Muscle of leg (tissue), 11 donors: ENCODE results near the gene TMEM54. TPM values are rescaled to one million over a fixed set of nuclear protein-coding genes. Genes with fewer than 3 reads are reported as not detected.
A peak's percentile ranks its signal among the peaks of the same experiment; 100 is the strongest.

Experiments used
- DNase-seq: peaks from one replicate; pipeline ENCODE4 v3.0.0; 2013
- H3K27ac ChIP-seq: one replicate; pipeline ENCODE4 v1.5.1; 2013; ENCODE audit warnings: mild to moderate bottlenecking, low read length, control low read depth
- H3K27me3 ChIP-seq: one replicate; pipeline ENCODE4 v1.6.1; 2013; ENCODE audit warnings: low read length; ENCODE audit not compliant: control insufficient read depth, insufficient read depth
- H3K36me3 ChIP-seq: one replicate; pipeline ENCODE4 v1.6.1; 2013; ENCODE audit warnings: low read length; ENCODE audit not compliant: control insufficient read depth, insufficient read depth
- H3K4me1 ChIP-seq: one replicate; pipeline ENCODE4 v1.6.1; 2013; ENCODE audit warnings: low read length; ENCODE audit not compliant: control insufficient read depth, insufficient read depth
- H3K4me3 ChIP-seq: one replicate; pipeline ENCODE4 v1.5.1; 2013; ENCODE audit warnings: low read length, control low read depth
- H3K9me3 ChIP-seq: replicated peaks from 2 replicates; pipeline ENCODE4 v1.6.1; 2013; ENCODE audit warnings: low read depth, low read length; ENCODE audit not compliant: control insufficient read depth
- WGBS: methylation state at CpG from one replicate; pipeline ENCODE4 v1.1.5; 2013; ENCODE audit warnings: missing lambda C conversion rate; ENCODE audit not compliant: insufficient coverage; 5-methylcytosine and 5-hydroxymethylcytosine counted together
- polyA plus RNA-seq, 8 donors: library from polyadenylated mRNA; unstranded; fragments of 120-200 nt; gene quantifications; one replicate each; pipeline versions ENCODE4 v1.2.1 to v1.2.3, GENCODE V29; 2013; ENCODE audit warnings: inconsistent platforms in 1 of 8, low replicate concordance in 1 of 8; ENCODE audit not compliant: insufficient read length in 8 of 8, insufficient read depth in 1 of 8
- total RNA-seq: library from RNA; stranded (reverse); fragments of 120-200 nt; gene quantifications from one replicate; pipeline ENCODE4 v1.2.4, GENCODE V29; 2013

The TMEM54 gene
- total and polyA plus RNA-seq, 9 donors, result 4.7 to 12.2 (median 6.1) TPM

- H3K9me3 ChIP-seq, result no peaks in the 10 kb centered on the region
- DNase-seq, result peak; percentile 94
- peak overlapping the region; percentile 92 for H3K27ac ChIP-seq
- 8% methylated on average over 4 of the region's 13 CpGs for WGBS
- peaks cover 29% of the 10 kb centered on the region for H3K36me3 ChIP-seq
- H3K4me1 ChIP-seq, result peaks cover 42% of the 10 kb centered on the region
- peak overlapping the region; percentile 73 for H3K4me3 ChIP-seq
- H3K27me3 ChIP-seq, result peaks cover 5% of the 10 kb centered on the region
Observed at GRCh38 chr1:32871364-32872191, 29.6 kb downstream of the TMEM54 start.

DNA sequence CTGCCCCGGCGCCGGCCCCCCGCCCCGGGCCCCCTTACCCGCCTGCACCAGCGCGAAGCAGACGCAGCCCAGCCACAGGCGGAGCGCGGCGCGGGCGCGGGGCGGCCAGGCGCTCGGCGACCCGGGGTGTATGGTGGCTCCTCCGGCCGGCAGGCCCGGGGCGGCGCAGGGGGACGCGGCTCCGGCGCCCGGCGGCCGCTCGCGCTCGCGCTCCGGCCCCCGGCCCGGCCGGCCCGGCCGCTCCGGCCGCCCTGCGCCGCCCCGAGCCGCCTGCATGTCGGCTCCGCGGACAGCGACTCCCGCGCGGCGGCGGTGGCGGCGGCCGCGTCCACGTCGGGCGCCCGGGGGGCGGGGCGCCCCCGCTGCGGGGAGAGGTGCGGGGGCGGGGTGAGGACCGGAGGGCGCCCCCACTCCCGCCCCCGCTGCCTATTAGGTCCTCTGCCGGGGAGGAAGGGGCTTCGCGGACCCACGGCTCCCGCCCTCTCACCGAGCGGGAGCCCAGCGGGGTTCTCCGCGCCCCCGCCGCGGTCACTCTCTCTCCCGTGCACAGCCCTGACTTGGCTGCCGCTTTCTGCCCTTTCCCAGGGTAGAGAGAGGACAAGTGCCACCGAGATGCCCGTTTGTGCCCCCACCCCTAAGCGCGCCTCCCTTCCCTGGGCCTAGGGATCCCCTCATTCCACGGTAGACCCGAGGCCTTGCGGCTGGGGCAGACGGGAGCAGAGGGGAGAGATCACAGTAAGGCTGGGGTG lies 30.4 kb downstream of the TMEM54 start, which contains the start of gene FNDC5:
Gene FNDC5 (minus strand): TSS at position 298 of the 749 bp plus-strand sequence.
- Histone ChIP-seq H3K9me3 (no peaks in the 10 kb centered on the region), H3K27me3 (peaks cover 5% of the 10 kb centered on the region), H3K36me3 (peaks cover 34% of the 10 kb centered on the region), H3K27ac (peak within 1 kb of the TSS; percentile 92), H3K4me3 (peak within 1 kb of the TSS; percentile 73), H3K4me1 (peaks cover 37% of the 10 kb centered on the region)
- WGBS, result under 1% methylated on average over 90 of the region's 99 CpGs
- DNase-seq, result peak; percentile 79

DNA sequence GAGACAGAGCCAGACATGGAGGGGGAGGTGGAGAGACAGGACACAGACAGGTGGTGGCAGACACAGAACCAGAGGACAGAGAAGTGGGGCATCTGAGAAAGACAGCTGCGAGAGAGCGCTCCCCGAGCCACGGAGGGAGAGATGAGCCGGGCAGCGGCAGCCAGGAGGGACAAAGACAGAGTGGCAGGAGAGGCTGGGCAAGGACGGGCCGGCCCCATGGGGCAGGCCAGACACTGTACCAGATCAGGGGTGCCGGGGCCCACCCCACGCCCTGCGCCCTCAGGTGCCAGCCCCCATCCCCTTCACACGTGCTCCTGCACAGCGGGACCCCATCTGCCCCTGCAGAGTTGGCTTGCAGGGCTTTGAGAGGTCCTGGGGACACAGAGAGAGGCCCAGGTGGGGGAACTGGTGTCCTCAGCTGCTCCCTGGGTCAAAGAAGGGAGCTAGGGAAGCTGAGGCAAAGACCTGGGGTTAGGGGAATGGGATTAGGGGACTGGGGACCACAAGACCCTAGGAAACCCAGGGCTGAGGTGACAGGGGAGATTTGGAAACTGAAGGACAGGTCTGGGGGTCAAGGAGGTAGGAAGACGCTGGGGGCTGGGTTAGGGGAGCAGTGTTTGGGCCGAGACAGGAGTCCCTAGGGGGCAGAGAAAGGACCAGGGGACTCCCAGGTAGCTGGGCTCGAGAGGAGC lies 31.1 kb downstream of the TMEM54 start:
- peak overlapping the region; percentile 59 for H3K4me3 ChIP-seq
- H3K4me1 ChIP-seq, result peaks cover 37% of the 10 kb centered on the region

DNA sequence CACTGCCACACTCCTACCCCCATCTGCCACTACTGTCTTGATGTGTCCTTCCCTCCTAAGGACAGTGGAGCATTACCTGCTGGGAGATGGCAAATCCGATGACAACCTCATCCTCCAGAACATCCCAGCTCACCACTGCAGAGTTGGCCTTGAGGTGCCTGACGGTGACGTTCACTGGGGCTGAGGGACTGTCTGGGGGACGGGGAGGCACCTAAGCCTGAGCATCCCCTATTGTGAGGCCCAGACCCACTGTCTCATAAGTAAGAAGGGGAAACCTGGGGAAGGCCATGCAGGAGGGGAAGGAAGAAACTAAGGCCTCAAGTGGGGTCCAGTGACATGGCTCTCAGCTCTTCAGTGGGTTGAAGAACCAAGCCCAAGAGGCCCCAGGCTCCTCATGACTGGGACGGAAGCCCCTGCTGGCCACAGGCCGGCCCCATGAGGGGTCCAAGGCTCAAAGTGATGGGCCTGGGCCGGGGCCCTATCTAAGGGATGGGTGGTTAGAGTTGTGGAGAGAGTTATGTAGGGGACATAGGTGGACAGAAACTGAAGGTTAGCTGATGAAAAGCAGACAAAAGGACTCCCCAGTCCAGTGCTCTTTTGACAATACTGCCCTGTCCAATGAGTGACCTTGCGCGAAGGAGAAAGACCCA lies 32.3 kb downstream of the TMEM54 start:
- H3K4me1 ChIP-seq, result peaks cover 45% of the 10 kb centered on the region
- H3K27ac ChIP-seq, result peak overlapping the region; percentile 65
- peaks cover 5% of the 10 kb centered on the region for H3K27me3 ChIP-seq
- no peak for DNase-seq
- H3K4me3 ChIP-seq, result peak overlapping the region; percentile 1
- 90% methylated on average over 5 of the region's 9 CpGs for WGBS
- no peaks in the 10 kb centered on the region for H3K9me3 ChIP-seq
- H3K36me3 ChIP-seq, result peaks cover 46% of the 10 kb centered on the region

More for the DNA sequence above, 31.1 kb downstream of the TMEM54 start:
- no peaks in the 10 kb centered on the region for H3K9me3 ChIP-seq
- H3K27me3 ChIP-seq, result peaks cover 5% of the 10 kb centered on the region
- peak overlapping the region; percentile 86 for H3K27ac ChIP-seq
- 19% methylated on average over 12 of the region's 16 CpGs for WGBS
- peaks cover 36% of the 10 kb centered on the region for H3K36me3 ChIP-seq
- peak; percentile 74 for DNase-seq

DNA sequence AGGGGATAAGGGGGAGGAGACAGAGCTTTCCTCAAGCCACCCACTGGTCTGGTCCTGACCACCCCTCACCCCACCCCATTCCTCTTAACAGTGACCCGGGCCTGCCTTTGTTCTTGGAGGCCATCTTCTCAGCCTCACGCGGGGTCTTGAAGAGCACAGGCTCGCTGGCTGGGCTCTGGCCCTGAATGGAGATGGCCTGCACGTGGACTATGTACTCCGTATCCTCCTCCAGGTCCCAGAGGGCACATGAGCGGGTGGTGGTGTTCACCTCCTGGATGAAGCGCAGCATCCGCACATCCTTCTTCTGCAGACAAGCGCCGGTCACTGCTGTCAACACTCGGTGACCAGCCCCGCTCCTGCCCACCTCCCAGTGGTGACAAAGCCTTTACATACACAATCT lies 33.1 kb downstream of the TMEM54 start:
- no peak for DNase-seq
- Histone ChIP-seq H3K27me3 (peaks cover 5% of the 10 kb centered on the region), H3K9me3 (no peaks in the 10 kb centered on the region), H3K36me3 (peaks cover 55% of the 10 kb centered on the region), H3K4me1 (peaks cover 52% of the 10 kb centered on the region), H3K4me3 (no peak overlapping the region), H3K27ac (no peak overlapping the region)
- WGBS, result 91% methylated on average over 9 of the region's 13 CpGs

- no peak for DNase-seq
- Histone ChIP-seq H3K36me3 (peaks cover 59% of the 10 kb centered on the region), H3K27ac (no peak overlapping the region), H3K4me3 (no peak overlapping the region), H3K4me1 (peaks cover 47% of the 10 kb centered on the region), H3K27me3 (peaks cover 5% of the 10 kb centered on the region), H3K9me3 (no peaks in the 10 kb centered on the region)
- 88% methylated on average over 4 of the region's 7 CpGs for WGBS
Observed at GRCh38 chr1:32867671-32868070, 33.5 kb downstream of the TMEM54 start.

DNA sequence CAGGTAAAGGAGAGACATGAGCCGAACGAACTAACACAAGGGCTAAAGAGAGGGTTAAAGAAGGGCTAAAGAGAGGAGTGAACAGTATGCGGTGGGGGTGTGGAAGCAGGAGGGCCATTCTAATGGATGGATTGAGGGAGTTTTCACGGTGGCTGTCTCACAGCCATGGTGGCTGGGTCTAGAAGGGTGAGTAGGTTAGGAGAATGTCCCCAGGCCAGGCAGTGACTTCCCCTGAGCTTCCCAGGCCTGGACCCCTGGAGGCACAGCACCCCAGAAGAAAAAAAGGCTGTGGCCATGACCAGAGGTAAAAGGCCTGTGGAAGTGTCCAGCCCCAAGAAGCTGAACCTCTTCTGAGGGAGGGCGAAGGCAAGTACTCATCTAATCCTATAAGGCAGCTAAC lies 34.0 kb downstream of the TMEM54 start:
- Histone ChIP-seq H3K36me3 (peaks cover 64% of the 10 kb centered on the region), H3K4me1 (peaks cover 46% of the 10 kb centered on the region), H3K27me3 (peaks cover 5% of the 10 kb centered on the region), H3K4me3 (no peak overlapping the region), H3K27ac (no peak overlapping the region), H3K9me3 (no peaks in the 10 kb centered on the region)
- WGBS, result 79% methylated on average over 4 of the region's 5 CpGs
- no peak for DNase-seq

- H3K27me3 ChIP-seq, result no peaks in the 10 kb centered on the region
- no peak overlapping the region for H3K4me3 ChIP-seq
- no peak overlapping the region for H3K27ac ChIP-seq
- no CpG with 5 or more reads among the region's 3 CpGs for WGBS
- peaks cover 76% of the 10 kb centered on the region for H3K36me3 ChIP-seq
- no peak for DNase-seq
- H3K4me1 ChIP-seq, result peaks cover 43% of the 10 kb centered on the region
- no peaks in the 10 kb centered on the region for H3K9me3 ChIP-seq
Observed at GRCh38 chr1:32865639-32866405, 35.4 kb downstream of the TMEM54 start.

- no peak overlapping the region for H3K27ac ChIP-seq
- H3K4me1 ChIP-seq, result peaks cover 39% of the 10 kb centered on the region
- no peaks in the 10 kb centered on the region for H3K9me3 ChIP-seq
- H3K27me3 ChIP-seq, result no peaks in the 10 kb centered on the region
- H3K4me3 ChIP-seq, result no peak overlapping the region
- H3K36me3 ChIP-seq, result peaks cover 77% of the 10 kb centered on the region
- WGBS, result 90% methylated on average over 4 of the region's 8 CpGs
- no peak for DNase-seq
Observed at GRCh38 chr1:32864375-32865019, 36.7 kb downstream of the TMEM54 start.
